HEK293 (cell line): ENCODE measurements around the gene C2orf69.

Experiments
- RBAK ChIP-seq: fragments of 450-650 bp; formaldehyde crosslinking; IDR thresholded peaks from 2 replicates; pipeline ENCODE4 v1.5.1; 2016; ENCODE audit warnings: missing biosample characterization, missing genetic modification characterization
- ZNF239 ChIP-seq: fragments of 450-650 bp; formaldehyde crosslinking; IDR thresholded peaks from 2 replicates; pipeline ENCODE4 v1.5.1; 2016; ENCODE audit warnings: missing biosample characterization, missing genetic modification characterization

DNA sequence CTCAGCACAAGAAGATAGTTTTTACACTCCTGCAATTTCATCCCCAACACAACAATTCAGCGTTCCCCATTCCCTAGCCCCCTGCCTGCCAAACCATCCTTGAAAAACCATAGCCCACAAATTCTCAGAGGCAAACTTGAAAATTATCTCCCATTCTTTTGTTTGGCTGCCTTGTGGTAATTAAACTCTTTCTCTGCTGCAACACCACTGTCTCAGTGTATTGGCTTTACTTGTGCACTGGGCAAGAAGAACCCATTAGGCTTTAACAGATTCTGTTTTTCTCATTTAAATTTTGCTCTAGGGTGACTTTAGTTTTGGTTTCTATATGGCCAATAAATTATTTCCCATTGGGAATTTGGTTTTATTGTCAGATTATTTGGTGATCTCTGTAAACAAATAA is 36.9 kb upstream of the C2orf69 start:
- TF ChIP-seq ZNF239 = no peak
- TF ChIP-seq RBAK (tag by site-specific recombination) = no peak
